Panc1 (cell line): Measurements from ENCODE around the gene ANKRD36B.
"Not testable (repeated sequence)": the region's sequence is repeated elsewhere in the genome, so short reads cannot be mapped to it uniquely, and the experiment has no call there.

ENCODE experiments used
- CTCF ChIP-seq: fragments of 450-650 bp; IDR thresholded peaks from 2 replicates; pipeline ENCODE4 v1.5.1; 2017; ENCODE audit warnings: mild to moderate bottlenecking
- SIN3A ChIP-seq: IDR thresholded peaks from 2 replicates; pipeline ENCODE4 v1.6.1; 2012; ENCODE audit warnings: low read depth, mild to moderate bottlenecking, low read length, moderate library complexity, borderline replicate concordance; ENCODE audit not compliant: insufficient read depth
- TCF7L2 ChIP-seq: IDR thresholded peaks from 2 replicates; pipeline ENCODE4 v1.6.1; 2011; ENCODE audit warnings: mild to moderate bottlenecking, low read depth, low read length, inconsistent platforms

GRCh38 chr2:97608745-97609144, 19.1 kb upstream of the ANKRD36B start:
- not testable (repeated sequence) for TF ChIP-seq CTCF, SIN3A, TCF7L2
